Measurements from ENCODE around the gene NKTR.

DNA sequence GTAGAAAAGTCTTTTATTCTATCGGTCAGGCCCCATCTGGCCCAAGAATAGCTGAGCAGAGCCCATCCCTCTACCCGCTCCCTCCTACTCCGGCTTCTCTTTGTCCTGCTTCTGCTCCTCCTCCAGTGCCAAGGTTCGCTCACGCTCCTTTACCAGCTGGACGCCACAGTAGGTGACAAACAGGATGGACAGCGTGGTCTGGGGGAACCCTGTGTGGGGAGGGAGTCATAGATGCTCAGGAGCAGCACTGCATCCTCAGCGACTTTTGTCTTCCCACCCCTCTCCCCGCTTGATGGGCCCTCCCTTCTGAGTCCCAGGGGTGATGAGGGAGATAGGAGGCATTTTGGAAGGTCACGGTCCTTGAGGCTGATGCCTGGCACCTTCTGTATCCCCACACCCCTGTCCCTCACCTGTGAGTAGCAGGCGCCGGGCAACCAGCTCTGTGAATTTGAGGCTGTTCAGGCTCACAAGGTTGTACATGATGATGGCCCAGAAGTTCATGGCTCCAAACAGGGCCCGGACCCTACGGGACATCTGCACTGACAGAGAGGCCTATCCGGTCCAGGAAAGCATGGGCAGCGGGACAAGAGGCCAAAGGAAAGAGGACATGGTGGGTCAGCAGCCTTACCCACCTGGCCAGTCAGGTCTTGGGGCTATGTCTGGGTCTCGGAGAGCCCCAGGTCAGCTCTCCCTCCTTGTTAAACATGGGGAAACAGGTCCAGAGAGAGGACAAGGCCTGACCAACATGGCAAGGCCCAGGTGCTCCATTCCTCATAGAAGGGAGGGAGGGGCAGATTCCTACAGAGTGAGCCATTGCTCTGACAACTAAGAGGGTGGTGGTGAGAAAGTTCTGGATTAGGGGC lies 92.4 kb downstream of the NKTR start:
- TF ChIP-seq, protein P1, sequence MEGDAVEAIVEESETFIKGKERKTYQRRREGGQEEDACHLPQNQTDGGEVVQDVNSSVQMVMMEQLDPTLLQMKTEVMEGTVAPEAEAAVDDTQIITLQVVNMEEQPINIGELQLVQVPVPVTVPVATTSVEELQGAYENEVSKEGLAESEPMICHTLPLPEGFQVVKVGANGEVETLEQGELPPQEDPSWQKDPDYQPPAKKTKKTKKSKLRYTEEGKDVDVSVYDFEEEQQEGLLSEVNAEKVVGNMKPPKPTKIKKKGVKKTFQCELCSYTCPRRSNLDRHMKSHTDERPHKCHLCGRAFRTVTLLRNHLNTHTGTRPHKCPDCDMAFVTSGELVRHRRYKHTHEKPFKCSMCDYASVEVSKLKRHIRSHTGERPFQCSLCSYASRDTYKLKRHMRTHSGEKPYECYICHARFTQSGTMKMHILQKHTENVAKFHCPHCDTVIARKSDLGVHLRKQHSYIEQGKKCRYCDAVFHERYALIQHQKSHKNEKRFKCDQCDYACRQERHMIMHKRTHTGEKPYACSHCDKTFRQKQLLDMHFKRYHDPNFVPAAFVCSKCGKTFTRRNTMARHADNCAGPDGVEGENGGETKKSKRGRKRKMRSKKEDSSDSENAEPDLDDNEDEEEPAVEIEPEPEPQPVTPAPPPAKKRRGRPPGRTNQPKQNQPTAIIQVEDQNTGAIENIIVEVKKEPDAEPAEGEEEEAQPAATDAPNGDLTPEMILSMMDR (optimal IDR thresholded peaks at IDR 0.05 in 1 of 3, IDR thresholded peaks at IDR 0.05 in 1 of 3, conservative IDR thresholded peaks at IDR 0.05 in 1 of 3; ENCODE audit: extremely low read depth in 1 of 3, insufficient read depth in 2 of 3, low read length in 3 of 3), result no peak
- TF ChIP-seq EZH2 (IDR thresholded peaks at IDR 0.05; ENCODE audit: low read length), result no peak

Measured in keratinocyte (primary cell).